Stimulated activated naive CD8-positive, alpha-beta T cell treated with anti-CD3 and anti-CD28 coated beads, Interleukin-15, Interleukin-2, amounts not matched to agents 100 ng/mL and 50 ng/mL, for 24 hours (primary cell): Measurements from ENCODE around the gene BABAM1.
A peak's percentile ranks its signal among the peaks of the same experiment; 100 is the strongest.

Experiments
- H3K27ac Mint-ChIP-seq: one replicate; pipeline ENCODE4 v1.8.0; 2021; ENCODE audit warnings: mild to moderate bottlenecking, mixed read lengths
- H3K27me3 Mint-ChIP-seq: one replicate; pipeline ENCODE4 v1.8.0; 2021; ENCODE audit warnings: mixed read lengths
- H3K36me3 Mint-ChIP-seq: one replicate; pipeline ENCODE4 v1.8.0; 2021; ENCODE audit warnings: low read depth, mixed read lengths
- H3K4me1 Mint-ChIP-seq: one replicate; pipeline ENCODE4 v1.8.0; 2021; ENCODE audit warnings: low read depth, mixed read lengths
- H3K4me3 Mint-ChIP-seq: one replicate; pipeline ENCODE4 v1.8.0; 2021; ENCODE audit warnings: mild to moderate bottlenecking, mixed read lengths
- H3K9me3 Mint-ChIP-seq: one replicate; pipeline ENCODE4 v1.8.0; 2021; ENCODE audit warnings: mixed read lengths

BABAM1 gene

DNA sequence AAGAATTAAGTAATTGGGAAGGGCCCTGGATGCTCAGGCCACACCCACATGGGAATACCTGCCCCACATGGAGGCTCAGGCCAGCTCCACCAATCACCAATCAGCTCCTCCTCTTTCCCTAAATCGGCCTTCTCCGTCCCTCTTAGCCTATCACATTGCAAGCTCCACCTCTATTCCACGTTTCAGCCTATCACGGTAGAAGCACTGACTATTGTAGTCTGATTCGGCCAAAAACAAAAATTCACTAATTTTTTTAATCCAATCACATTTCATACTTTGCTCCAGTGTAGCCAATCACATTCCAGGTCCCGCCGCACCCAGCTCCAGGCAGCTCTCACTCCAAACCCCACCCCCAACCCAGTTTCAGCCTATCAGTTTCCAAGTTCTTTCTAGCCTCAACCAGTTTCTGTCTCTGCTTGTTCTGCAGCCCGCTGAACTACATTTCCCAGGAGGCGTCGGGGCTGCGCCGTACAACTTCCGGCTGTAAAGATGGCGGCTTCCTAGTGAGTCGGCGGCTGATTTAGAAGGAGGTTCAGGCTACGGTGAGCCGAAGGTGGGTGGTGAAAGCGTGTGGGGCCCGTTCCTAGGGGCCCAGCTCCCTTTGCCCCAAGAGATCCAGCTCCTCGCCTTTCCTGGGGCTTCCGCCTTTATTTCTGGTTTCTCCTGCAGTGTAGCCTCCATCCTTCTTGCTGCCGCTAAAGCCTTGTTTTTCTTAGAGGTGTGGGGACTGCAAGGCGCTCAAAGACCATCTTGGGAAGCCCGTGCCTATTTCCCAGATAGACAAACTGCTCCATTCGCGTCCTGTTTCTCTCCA, at the start of gene BABAM1:
BABAM1 (plus strand) TSS at position 469 of the 814 bp plus-strand sequence. CDS start 1,364 bp downstream, outside the sequence.
- Mint-ChIP-seq H3K4me3 (peak within 1 kb of the TSS; percentile 94), H3K9me3 (no peaks in the 10 kb centered on the region), H3K4me1 (peaks cover 13% of the 10 kb centered on the region), H3K27ac (peak within 1 kb of the TSS; percentile 91), H3K27me3 (no peaks in the 10 kb centered on the region), H3K36me3 (peaks cover 12% of the 10 kb centered on the region)

DNA sequence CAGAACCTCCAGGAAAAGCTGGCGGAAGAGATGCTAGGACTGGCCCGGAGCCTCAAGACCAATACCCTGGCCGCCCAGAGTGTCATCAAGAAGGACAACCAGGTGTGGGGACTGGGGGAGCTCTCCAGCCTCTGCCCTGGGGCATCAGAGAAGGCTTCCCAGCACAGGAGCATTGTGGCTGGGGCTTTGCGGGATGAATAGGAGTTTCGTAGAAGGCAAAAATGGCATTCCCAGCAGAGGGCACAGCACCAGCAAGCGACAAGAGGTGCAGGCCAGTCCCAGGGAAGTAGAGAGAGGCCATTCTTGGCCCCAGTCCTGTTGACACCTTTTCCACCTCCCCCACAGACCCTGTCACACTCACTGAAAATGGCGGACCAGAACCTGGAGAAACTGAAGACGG, 48.0 kb upstream of the BABAM1 start:
- Mint-ChIP-seq H3K9me3 (no peaks in the 10 kb centered on the region), H3K27ac (no peak overlapping the region), H3K4me1 (peaks cover 25% of the 10 kb centered on the region), H3K36me3 (peaks cover 27% of the 10 kb centered on the region), H3K4me3 (no peak overlapping the region), H3K27me3 (no peaks in the 10 kb centered on the region)

DNA sequence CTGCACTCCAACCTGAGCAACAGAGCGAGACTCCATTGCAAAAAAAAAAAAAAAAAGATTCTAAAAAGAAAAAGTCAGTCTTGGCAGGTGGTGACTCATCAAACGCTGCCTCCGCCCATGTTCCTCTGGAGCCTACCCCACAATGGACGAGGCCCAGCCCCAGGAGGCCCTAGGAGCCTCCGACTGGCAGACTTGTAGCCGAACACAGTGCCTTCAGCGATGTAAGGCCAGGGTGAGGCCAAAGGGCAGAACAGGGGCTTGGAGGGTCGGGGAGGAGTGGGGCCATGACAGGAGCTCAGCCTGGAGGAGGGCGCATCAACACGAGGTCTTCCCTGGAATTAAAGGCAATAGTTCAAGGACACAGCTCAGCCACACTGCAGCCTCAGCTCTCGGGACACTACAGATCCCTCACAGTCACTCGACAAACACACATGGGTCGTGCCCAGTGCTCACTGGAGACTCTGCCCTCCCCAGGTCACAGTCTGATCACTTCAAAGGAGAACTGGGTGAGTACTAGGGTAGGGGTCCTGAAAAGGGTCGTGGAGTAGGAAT, 47.0 kb upstream of the BABAM1 start:
- Mint-ChIP-seq H3K27ac (no peak overlapping the region), H3K36me3 (peaks cover 27% of the 10 kb centered on the region), H3K4me1 (peaks cover 16% of the 10 kb centered on the region), H3K9me3 (no peaks in the 10 kb centered on the region), H3K27me3 (no peaks in the 10 kb centered on the region), H3K4me3 (no peak overlapping the region)

DNA sequence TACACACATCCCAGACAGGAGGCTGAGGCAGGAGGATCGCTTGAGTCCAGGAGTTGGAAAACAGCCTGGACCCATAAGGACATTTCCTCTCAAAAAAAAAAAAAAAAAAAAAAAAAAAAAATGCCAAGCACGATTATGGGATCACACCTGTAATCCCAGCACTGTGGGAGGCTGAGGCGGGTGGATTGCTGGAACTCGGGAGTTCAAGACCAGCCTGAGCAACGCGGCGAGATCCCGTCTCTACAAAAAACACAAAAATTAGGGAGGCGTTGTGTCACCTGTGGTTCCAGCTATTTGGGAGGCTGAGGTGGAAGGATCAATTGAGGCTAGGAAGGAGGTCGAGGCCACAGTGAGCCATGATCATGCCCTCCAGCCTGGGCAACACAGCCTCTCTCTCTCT, 42.2 kb upstream of the BABAM1 start:
- Mint-ChIP-seq H3K9me3 (no peaks in the 10 kb centered on the region), H3K4me3 (peak overlapping the region; percentile 37), H3K4me1 (peaks cover 5% of the 10 kb centered on the region), H3K27ac (no peak overlapping the region), H3K36me3 (no peaks in the 10 kb centered on the region), H3K27me3 (no peaks in the 10 kb centered on the region)

DNA sequence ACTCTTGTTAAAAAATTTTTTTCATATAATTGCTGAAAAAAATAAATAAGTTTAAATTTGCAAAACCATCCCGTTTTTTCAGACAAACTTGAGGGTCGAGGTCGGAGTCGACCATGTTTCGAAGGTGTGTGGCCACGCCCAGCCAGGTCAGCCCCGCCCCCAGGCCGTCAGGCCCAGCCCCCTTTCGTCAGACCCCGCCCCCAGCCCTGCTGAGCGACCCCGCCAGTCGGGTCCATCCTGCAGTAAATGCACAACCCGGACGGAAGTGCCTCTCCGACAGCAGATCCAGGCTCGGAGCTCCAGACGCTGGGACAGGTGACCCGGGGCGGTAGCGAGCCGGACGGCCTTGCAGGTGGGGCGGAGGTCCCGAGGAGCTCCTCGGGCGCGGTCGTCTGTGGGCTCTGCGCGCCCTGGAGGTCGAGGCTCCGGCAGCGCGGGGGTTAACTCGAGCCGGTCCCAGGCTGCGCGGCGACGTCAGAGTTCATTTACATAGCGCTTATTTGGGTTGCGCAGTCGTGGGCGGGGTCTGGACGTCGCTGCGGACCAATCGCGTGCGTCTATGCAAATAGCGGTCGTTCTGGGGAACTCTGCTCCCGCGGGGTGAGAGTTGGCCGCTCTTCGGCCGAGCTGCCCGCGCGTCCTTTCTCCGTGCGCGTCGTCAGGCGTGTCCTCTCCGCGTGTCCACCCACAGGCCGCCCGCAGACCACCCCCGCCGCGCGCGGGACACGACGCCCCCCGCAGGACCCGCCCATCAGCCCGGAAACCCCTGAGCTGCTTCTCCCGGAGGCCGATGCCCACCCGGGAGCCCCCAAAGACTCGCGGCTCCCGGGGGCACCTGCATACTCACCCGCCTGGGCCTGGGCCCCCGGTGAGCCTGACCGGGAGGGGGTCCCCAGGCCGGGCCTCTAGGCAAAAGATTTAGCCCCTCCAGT, 41.0 kb upstream of the BABAM1 start, which contains the start of gene OCEL1:
OCEL1 (plus strand) TSS at position 225 of the 932 bp plus-strand sequence; CDS start at position 247, 22 bp downstream.
- no peaks in the 10 kb centered on the region for H3K27me3 Mint-ChIP-seq
- H3K9me3 Mint-ChIP-seq: no peaks in the 10 kb centered on the region
- no peaks in the 10 kb centered on the region for H3K36me3 Mint-ChIP-seq
- peak within 1 kb of the TSS; percentile 91 for H3K4me3 Mint-ChIP-seq
- peak within 1 kb of the TSS; percentile 89 for H3K27ac Mint-ChIP-seq
- H3K4me1 Mint-ChIP-seq: peaks cover 5% of the 10 kb centered on the region

DNA sequence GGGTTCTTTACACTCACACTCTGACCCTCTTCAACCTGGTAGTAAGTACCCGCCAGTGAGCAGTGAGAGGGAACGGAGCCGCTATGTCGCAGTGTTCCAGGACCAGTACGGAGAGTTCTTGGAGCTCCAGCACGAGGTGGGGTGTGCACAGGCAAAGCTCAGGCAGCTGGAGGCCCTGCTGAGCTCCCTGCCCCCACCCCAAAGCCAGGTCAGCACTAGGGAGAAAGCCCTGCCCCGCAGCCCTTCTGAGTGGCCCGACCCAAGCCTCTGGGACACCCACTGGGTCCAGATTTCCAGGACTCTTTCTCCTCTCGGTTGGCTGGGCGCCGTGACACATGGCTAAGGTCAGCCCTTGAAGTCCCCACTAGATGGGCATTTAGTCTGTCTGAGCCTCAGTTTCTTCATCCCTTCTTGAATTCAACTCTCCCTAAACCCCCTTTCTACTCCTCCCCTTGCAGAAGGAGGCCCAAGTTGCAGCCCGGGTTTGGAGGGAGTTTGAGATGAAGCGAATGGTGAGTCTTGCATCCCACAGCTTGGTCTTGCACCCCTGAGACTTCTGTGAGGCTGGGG, 39.4 kb upstream of the BABAM1 start:
- Mint-ChIP-seq H3K9me3 (no peaks in the 10 kb centered on the region), H3K27ac (no peak overlapping the region), H3K4me1 (peaks cover 5% of the 10 kb centered on the region), H3K36me3 (peaks cover 3% of the 10 kb centered on the region), H3K4me3 (peak overlapping the region; percentile 91), H3K27me3 (no peaks in the 10 kb centered on the region)

DNA sequence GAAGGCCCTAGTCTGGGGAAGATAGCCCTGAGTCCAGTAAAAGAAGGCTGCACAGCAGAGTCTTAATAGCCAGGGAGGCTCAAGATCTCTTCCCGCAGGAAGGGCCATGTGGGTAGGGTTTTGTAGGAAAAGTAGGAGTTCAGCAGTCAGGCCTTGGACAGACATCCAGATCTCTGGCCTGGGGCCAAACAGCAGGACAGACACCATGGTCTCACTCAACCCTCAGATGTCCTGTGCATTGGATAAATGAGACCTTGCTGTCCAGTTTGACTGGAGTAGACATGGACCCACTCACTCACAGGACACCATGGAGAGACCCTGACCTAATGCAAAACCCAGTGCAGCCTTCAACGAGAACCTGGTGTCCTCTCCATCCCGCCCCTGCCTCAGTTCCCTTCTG, 37.4 kb upstream of the BABAM1 start:
- Mint-ChIP-seq H3K9me3 (no peaks in the 10 kb centered on the region), H3K4me1 (peaks cover 14% of the 10 kb centered on the region), H3K27me3 (no peaks in the 10 kb centered on the region), H3K27ac (no peak overlapping the region), H3K36me3 (peaks cover 3% of the 10 kb centered on the region), H3K4me3 (no peak overlapping the region)

DNA sequence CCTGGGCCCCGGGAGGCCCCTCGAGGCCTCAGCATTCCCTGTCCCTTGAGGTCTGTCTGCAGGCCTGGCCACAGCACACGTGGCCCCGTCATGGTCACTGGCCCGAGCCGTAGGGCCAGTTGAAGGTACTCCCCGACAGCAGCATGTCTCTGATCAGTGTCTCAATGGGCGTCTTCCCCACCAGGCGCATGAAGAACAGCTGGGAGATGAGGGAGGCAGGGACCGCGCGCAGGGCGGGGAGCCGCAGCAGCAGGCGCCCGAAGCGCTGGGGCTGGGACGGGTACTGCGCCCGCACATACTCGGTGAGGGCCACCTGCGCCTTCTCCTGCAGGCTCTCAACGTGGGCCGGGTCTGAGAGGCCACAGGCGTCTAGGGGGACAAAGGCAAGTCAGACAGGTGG, 35.0 kb upstream of the BABAM1 start:
- H3K36me3 Mint-ChIP-seq: peaks cover 3% of the 10 kb centered on the region
- H3K9me3 Mint-ChIP-seq: no peaks in the 10 kb centered on the region
- no peak overlapping the region for H3K4me3 Mint-ChIP-seq
- H3K27me3 Mint-ChIP-seq: no peaks in the 10 kb centered on the region
- peaks cover 10% of the 10 kb centered on the region for H3K4me1 Mint-ChIP-seq
- H3K27ac Mint-ChIP-seq: no peak overlapping the region

DNA sequence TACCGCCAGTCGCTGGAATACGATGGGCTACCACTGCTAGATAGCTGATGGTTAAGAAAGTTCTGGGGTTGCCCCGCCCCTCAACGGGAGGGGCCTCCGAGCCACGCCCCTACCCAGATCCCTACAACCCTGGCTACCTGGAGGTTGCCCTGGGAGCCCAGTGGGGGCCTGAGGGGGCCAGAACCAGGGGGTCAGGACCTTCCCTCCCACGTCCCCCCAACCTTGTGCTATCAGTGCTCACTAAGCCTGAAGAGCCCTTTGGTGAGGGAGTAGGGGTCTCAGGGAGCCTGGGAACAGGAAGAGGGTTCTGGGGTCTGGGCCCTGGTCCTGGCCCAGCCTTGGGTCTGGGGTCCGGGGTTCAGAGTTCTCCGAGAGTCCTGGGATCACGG, 32.3 kb upstream of the BABAM1 start:
- H3K27ac Mint-ChIP-seq: peak overlapping the region; percentile 68
- peaks cover 9% of the 10 kb centered on the region for H3K4me1 Mint-ChIP-seq
- peaks cover 3% of the 10 kb centered on the region for H3K36me3 Mint-ChIP-seq

DNA sequence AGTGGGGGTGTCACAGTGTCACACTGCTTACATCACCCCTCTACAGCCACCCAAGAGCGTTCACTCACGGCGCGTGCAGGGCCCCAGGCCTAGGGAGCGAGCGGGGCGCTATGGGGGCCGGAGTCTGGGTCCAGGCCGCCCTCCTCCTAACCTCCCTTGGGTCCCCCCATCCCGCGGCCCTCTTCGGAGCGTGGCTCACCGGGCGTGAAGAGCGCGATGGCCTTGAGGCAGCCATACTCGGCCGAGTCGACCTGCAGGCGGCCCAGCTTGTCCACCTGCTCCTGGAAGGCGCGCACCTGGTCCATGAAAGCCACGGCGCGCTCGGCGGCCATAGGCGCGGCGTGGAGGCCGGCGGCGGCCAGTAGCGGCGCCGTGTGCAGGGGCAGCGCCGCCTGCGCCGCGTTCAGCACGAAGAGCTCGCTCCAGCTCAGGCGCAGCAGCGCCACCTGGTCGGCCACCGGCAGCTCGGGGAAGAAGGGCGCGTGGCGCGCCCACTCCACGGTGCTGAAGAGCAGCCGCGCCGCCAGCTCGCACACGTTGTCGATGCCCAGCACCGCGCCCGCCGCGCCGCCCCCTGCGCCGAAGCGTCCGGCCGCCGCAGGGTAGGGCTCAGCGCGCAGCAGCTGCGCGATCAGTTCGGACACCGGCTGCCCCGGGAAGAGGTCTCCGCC, 31.8 kb upstream of the BABAM1 start:
- H3K27ac Mint-ChIP-seq: peak overlapping the region; percentile 68

More for the DNA sequence above, 32.3 kb upstream of the BABAM1 start:
- Mint-ChIP-seq H3K4me3 (peak overlapping the region; percentile 82), H3K27me3 (no peaks in the 10 kb centered on the region), H3K9me3 (no peaks in the 10 kb centered on the region)

DNA sequence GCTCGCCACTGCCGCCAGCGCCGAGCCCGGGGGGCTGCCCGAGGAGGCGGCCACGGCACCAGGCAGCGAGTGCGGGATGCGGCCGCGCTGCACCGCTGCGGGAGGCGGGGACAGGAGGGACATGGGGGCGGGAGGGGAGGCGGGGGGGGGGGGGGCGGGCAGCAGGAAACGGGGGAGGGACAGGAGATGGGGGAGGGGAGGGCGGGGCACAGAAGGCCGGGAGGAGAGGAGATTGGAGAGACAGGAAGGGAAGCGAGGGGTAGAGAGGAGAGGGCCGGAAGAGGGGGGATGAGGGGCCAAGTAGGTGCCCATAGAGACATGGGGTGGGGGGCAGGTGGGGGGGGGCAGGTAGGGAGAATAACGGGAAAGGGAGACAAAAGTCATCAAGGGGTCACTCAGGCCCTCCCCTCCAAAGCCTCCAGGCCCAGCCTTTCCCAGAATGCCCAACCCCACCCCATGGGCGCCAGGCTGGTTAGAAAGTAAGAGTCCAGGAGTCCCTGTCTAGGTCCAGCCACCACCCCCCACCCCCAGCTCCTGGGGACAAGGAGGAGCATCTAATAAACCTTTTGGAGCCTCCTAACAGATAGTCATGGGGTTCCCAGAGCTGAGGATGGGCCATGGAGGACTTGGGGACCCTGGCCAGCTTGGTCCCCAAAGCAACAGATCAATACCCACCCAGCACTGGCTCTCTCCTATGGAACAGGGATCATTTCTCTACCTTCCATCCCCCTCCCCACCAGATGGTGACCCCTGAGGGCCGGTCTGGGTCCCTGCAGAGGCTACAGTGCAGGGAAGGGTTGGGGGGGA, 31.1 kb upstream of the BABAM1 start:
- H3K4me1 Mint-ChIP-seq: peaks cover 9% of the 10 kb centered on the region
- no peak overlapping the region for H3K27ac Mint-ChIP-seq
- peak overlapping the region; percentile 82 for H3K4me3 Mint-ChIP-seq
- no peaks in the 10 kb centered on the region for H3K9me3 Mint-ChIP-seq
- no peaks in the 10 kb centered on the region for H3K27me3 Mint-ChIP-seq
- peaks cover 3% of the 10 kb centered on the region for H3K36me3 Mint-ChIP-seq

More for the DNA sequence above, 31.8 kb upstream of the BABAM1 start:
- Mint-ChIP-seq H3K9me3 (no peaks in the 10 kb centered on the region), H3K4me3 (peak overlapping the region; percentile 82), H3K4me1 (peaks cover 9% of the 10 kb centered on the region), H3K27me3 (no peaks in the 10 kb centered on the region), H3K36me3 (peaks cover 3% of the 10 kb centered on the region)

DNA sequence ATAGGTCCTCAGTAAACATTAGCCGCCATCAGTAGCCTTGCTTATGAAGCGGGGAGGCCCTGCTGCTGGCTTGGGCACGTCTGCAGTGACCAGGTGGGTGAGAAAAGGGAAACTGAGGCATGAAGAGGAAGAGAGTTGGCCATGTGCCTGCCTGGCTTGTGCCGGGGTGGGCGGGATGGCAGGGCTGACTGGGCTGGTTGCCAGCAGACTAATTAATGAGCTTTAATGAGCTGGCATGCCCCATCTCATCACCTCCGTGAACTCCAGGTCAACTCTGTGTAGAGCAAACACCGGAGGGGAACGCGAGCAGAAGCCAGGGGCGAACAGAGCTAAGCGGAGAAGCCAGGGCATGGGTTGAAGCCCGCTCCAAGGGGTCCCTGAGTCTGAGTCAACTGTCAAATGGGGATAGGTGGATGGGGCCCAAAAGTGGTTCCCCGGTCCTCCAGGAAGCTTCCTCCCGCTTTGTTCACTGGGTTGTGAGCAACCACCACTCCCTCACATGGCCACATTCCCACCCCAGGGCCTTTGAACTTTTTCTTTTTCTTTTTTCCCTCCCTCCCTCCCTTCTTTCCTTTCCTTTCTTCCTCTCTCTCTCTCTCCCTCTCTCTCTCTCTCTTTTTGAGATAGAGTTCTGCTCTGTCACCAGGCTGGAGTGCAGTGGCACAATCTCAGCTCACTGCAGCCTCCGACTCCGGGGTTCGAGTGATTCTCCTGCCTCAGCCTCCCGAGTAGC, 30.3 kb upstream of the BABAM1 start:
- H3K4me1 Mint-ChIP-seq: peaks cover 9% of the 10 kb centered on the region
- H3K9me3 Mint-ChIP-seq: no peaks in the 10 kb centered on the region
- peaks cover 3% of the 10 kb centered on the region for H3K36me3 Mint-ChIP-seq
- no peaks in the 10 kb centered on the region for H3K27me3 Mint-ChIP-seq
- peak overlapping the region; percentile 41 for H3K4me3 Mint-ChIP-seq
- no peak overlapping the region for H3K27ac Mint-ChIP-seq
